Right atrium auricular region (tissue), 2 donors: ENCODE data around the gene ARHGAP26. TPM values are rescaled to one million over a fixed set of nuclear protein-coding genes. Genes with fewer than 3 reads are reported as not detected.
A peak's percentile ranks its signal among the peaks of the same experiment; 100 is the strongest.

Experiments
- DNase-seq: peaks from one replicate; pipeline ENCODE4 v3.0.0-alpha.2; 2019; ENCODE audit warnings: low spot score
- H3K27ac ChIP-seq, 2 donors: fragments of 200-600 bp; sonication (generic); 1 replicate in 1 of 2; 2 replicates in 1 of 2; pipeline ENCODE4 v1.5.1; 2016 to 2019
- H3K27me3 ChIP-seq, 2 donors: fragments of 200-600 bp; sonication (generic); one replicate each; pipeline versions ENCODE4 v1.5.1 to v1.6.0; 2017 to 2019
- H3K36me3 ChIP-seq: fragments of 200-600 bp; sonication (generic); one replicate; pipeline ENCODE4 v1.5.1; 2016
- H3K4me1 ChIP-seq, 2 donors: fragments of 200-600 bp; sonication (generic); one replicate each; pipeline versions ENCODE4 v1.5.1 to v1.6.0; 2017 to 2019
- H3K4me3 ChIP-seq, 2 donors: fragments of 200-600 bp; sonication (generic); 1 replicate in 1 of 2; 2 replicates in 1 of 2; pipeline ENCODE4 v1.5.1; 2017 to 2019; ENCODE audit warnings: mild to moderate bottlenecking in 1 of 2, moderate library complexity in 1 of 2
- H3K9me3 ChIP-seq, 2 donors: fragments of 200-600 bp; sonication (generic); one replicate each; pipeline ENCODE4 v1.5.1; 2019
- total RNA-seq, 2 donors: library from RNA; depleted of rRNA; stranded (reverse); fragments of >200 nt; gene quantifications; one replicate each; pipeline ENCODE4 v1.1.0, GENCODE V29; 2016
- TF ChIP-seq, protein P1 (sequence below), 2 donors: fragments of 200-600 bp; sonication (generic); IDR thresholded peaks; one replicate each; pipeline ENCODE4 v1.5.1; 2019; ENCODE audit warnings: antibody characterized with exemption in 2 of 2

The ARHGAP26 gene
- total RNA-seq, 2 donors from 2014 or later: 29.8 to 31.6 TPM

DNA sequence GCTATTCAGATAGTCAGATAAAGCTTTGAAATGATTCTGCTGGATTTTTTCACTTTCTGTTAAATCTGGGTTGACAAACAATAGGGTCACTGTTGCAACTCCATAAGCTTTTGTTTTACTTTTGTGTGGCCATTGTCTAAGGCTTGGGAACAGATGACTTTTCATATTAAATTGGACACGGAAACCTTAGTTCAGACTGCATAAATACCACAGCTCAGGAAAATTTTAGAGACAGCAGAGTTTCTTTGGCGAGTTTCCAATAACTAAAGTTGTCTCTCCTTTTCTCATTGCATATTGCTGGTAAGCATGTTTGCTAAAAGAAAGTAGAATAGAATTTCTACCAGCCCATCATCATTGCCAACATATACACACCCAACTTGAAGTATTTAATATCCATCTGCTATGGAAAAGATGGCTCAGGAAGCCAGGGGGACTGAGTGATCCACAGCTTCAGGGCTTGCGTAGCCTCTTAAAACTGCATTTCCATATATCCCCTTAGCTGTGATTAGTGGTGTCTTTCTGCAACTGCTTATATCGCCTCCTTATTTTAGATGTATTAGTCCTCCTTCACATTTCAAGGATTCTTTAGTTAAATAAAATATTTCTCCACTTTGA is 168.2 kb downstream of the ARHGAP26 start:
- Histone ChIP-seq H3K27me3 (no peaks in the 10 kb centered on the region), H3K36me3 (peaks cover 6% of the 10 kb centered on the region), H3K27ac (no peak overlapping the region), H3K4me3 (no peak overlapping the region), H3K4me1 (peaks cover 0 to 30% of the 10 kb centered on the region in 2 donors), H3K9me3 (no peaks in the 10 kb centered on the region)
- TF ChIP-seq, protein P1, sequence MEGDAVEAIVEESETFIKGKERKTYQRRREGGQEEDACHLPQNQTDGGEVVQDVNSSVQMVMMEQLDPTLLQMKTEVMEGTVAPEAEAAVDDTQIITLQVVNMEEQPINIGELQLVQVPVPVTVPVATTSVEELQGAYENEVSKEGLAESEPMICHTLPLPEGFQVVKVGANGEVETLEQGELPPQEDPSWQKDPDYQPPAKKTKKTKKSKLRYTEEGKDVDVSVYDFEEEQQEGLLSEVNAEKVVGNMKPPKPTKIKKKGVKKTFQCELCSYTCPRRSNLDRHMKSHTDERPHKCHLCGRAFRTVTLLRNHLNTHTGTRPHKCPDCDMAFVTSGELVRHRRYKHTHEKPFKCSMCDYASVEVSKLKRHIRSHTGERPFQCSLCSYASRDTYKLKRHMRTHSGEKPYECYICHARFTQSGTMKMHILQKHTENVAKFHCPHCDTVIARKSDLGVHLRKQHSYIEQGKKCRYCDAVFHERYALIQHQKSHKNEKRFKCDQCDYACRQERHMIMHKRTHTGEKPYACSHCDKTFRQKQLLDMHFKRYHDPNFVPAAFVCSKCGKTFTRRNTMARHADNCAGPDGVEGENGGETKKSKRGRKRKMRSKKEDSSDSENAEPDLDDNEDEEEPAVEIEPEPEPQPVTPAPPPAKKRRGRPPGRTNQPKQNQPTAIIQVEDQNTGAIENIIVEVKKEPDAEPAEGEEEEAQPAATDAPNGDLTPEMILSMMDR (IDR thresholded peaks at IDR 0.05): no peak
- no peak for DNase-seq

DNA sequence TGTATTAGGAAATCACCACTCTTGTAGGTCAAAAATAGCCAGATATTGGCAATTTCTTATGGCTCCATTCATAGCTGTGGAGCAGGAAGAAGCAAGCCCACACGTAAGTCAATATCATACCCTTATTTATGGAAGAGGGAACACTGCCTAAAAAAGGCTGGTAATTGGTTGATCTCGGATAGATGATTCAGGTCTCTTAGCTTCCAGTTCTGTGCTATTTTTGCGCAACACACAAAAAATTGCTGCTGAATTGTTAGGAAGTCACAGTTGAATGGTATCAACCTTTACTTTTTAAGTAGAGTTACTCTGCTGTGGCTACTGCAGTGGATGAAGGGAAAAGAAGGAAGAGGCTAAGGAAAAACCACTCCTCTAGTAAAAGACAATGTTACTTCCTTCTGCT is 168.8 kb downstream of the ARHGAP26 start:
- no peaks in the 10 kb centered on the region for H3K9me3 ChIP-seq
- peaks cover 0 to 28% of the 10 kb centered on the region in 2 donors for H3K4me1 ChIP-seq
- no peak for DNase-seq
- peaks cover 4% of the 10 kb centered on the region for H3K36me3 ChIP-seq
- no peak overlapping the region for H3K27ac ChIP-seq
- TF ChIP-seq, protein P1 (IDR thresholded peaks at IDR 0.05): no peak
- H3K27me3 ChIP-seq: no peaks in the 10 kb centered on the region
- H3K4me3 ChIP-seq: no peak overlapping the region

DNA sequence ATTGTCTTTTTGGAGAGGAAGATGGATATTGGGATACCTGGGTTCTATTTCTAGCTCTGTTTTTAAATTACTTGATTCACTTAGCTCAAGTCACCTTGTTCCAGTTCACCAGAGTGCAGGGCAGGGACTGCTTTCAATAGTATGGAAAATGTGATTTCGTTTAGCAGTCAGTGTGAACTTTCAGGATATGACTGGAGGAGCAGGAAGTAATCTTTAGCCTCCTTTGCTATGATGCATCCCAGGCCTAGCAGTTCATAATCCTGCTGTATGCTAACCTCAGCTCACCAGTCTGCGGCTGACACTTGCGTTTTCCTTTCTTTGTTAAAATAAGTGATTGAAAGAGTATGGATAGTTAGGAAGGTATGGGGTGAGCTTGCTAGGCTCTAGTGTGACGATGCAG is 169.7 kb downstream of the ARHGAP26 start:
- Histone ChIP-seq H3K4me1 (peaks cover 0 to 23% of the 10 kb centered on the region in 2 donors), H3K27ac (peak overlapping the region in 1 of 2 donors; percentile 52), H3K9me3 (no peaks in the 10 kb centered on the region), H3K36me3 (no peaks in the 10 kb centered on the region), H3K27me3 (no peaks in the 10 kb centered on the region), H3K4me3 (no peak overlapping the region)
- no peak for DNase-seq
- TF ChIP-seq, protein P1 (IDR thresholded peaks at IDR 0.05): no peak

DNA sequence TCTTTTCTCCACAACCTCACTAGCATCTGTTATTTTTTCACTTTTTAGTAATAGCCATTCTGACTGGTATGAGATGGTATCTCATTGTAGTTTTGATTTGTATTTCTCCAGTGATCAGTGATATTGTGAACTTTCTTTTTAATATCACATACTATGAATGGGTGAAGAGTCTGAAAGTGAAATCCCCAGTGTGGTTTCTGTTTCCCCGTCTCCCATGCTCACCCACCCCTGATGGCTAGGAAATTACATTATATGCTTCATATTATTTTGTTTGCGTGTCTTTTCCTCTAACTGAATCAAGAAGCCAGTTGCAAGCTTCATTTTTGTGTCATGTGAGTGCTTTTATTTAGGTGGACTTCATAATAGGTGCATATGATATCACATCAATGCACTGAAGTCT is 171.1 kb downstream of the ARHGAP26 start:
- TF ChIP-seq, protein P1 (IDR thresholded peaks at IDR 0.05): no peak
- Histone ChIP-seq H3K36me3 (no peaks in the 10 kb centered on the region), H3K4me1 (peaks cover 0 to 18% of the 10 kb centered on the region in 2 donors), H3K9me3 (no peaks in the 10 kb centered on the region), H3K27ac (no peak overlapping the region), H3K4me3 (no peak overlapping the region), H3K27me3 (no peaks in the 10 kb centered on the region)
- DNase-seq: no peak

DNA sequence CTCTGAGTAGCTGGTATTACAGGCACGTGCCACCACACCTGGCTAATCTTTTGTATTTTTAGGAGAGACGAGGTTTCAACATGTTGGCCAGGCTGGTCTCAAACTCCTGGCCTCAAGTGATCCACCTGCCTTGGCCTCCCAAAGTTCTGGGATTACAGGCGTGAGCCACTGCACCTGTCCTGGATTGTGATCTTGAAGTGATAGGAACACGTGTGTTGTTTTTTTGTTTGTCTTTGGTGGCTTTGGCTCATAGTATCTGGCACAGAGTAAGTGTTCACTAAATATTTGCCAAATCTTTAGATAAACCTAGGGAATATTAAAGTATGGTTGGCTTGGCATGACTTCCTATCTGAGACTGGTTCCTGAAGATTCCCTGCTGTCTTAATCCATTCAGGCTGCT is 172.7 kb downstream of the ARHGAP26 start:
- TF ChIP-seq, protein P1 (IDR thresholded peaks at IDR 0.05): no peak
- Histone ChIP-seq H3K4me3 (no peak overlapping the region), H3K9me3 (no peaks in the 10 kb centered on the region), H3K27me3 (no peaks in the 10 kb centered on the region), H3K36me3 (no peaks in the 10 kb centered on the region), H3K4me1 (peaks cover 0 to 28% of the 10 kb centered on the region in 2 donors), H3K27ac (no peak overlapping the region)
- DNase-seq: no peak

DNA sequence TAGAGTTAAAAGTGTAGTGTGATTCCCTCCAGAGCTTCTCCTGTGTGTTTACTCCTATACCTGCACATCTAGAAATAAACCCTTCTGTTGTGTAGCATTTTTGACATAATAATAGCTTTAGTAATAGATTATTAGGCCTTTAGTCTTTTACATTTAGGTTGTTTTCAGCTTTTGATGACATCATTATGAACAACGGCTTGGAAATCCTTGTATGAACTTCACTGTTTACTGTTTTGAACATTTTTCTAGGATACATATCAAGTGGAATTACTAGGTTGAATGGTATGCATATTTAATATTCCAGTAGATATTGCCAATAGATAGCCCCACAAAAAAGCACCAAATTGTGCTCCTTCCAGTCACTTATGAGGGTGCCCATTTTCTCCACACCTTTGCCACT is 174.0 kb downstream of the ARHGAP26 start:
- Histone ChIP-seq H3K36me3 (no peaks in the 10 kb centered on the region), H3K9me3 (no peaks in the 10 kb centered on the region), H3K4me3 (no peak overlapping the region), H3K4me1 (peaks cover 0 to 18% of the 10 kb centered on the region in 2 donors), H3K27me3 (no peaks in the 10 kb centered on the region), H3K27ac (no peak overlapping the region)
- TF ChIP-seq, protein P1 (IDR thresholded peaks at IDR 0.05): no peak
- no peak for DNase-seq
